Keratinocyte (primary cell): ENCODE data around the gene TMEM132D.
"Not testable (repeated sequence)": the region's sequence is repeated elsewhere in the genome, so short reads cannot be mapped to it uniquely, and the experiment has no call there.

Source experiments
- EZH2 ChIP-seq: IDR thresholded peaks from one replicate; pipeline ENCODE4 v1.6.1; 2012; ENCODE audit warnings: inconsistent platforms, mild to moderate bottlenecking, low read length, moderate library complexity
- TF ChIP-seq, protein P1 (sequence below), 3 experiments: IDR thresholded peaks in 1 of 3; conservative IDR thresholded peaks in 1 of 3; optimal IDR thresholded peaks in 1 of 3; 2 replicates in 2 of 3; 3 replicates in 1 of 3; pipeline versions ENCODE3 to v1.5.1; 2011; ENCODE audit warnings: low read length in 3 of 3, mild to moderate bottlenecking in 3 of 3, moderate library complexity in 2 of 3, control low read depth in 1 of 3, inconsistent platforms in 1 of 3; ENCODE audit not compliant: insufficient read depth in 2 of 3; ENCODE audit errors: extremely low read depth in 1 of 3

DNA sequence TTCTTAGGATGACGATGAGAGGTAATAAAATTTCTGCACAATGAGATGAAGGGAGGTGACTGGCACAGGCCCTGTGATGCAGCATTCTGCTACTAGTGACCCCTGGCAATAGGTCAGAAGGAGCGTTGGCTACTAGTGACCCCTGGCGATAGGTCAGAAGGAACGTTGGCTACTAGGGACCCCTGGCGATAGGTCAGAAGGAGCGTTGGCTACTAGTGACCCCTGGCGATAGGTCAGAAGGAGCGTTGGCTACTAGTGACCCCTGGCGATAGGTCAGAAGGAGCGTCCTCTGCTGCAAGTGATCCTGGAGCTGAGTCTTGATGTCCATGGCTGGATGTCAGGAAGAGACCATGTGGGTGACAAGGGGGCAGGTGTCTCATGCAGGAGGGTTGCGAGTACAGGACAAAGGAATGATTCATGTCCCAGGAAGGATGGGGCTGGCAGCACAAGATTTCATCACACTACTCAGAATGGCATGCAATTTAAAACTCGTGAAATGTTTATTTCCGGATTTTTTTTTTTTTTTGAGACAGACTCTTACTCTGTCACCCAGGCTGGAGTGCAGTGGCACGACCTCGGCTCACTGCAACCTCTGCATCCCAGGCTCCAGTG, 365.0 kb downstream of the TMEM132D start:
- TF ChIP-seq, protein P1, sequence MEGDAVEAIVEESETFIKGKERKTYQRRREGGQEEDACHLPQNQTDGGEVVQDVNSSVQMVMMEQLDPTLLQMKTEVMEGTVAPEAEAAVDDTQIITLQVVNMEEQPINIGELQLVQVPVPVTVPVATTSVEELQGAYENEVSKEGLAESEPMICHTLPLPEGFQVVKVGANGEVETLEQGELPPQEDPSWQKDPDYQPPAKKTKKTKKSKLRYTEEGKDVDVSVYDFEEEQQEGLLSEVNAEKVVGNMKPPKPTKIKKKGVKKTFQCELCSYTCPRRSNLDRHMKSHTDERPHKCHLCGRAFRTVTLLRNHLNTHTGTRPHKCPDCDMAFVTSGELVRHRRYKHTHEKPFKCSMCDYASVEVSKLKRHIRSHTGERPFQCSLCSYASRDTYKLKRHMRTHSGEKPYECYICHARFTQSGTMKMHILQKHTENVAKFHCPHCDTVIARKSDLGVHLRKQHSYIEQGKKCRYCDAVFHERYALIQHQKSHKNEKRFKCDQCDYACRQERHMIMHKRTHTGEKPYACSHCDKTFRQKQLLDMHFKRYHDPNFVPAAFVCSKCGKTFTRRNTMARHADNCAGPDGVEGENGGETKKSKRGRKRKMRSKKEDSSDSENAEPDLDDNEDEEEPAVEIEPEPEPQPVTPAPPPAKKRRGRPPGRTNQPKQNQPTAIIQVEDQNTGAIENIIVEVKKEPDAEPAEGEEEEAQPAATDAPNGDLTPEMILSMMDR (optimal IDR thresholded peaks at IDR 0.05 in 1 of 3, IDR thresholded peaks at IDR 0.05 in 1 of 3, conservative IDR thresholded peaks at IDR 0.05 in 1 of 3; ENCODE audit: extremely low read depth in 1 of 3, insufficient read depth in 2 of 3, low read length in 3 of 3), result not testable (repeated sequence)
- not testable (repeated sequence) for TF ChIP-seq EZH2
